ENCODE data around the gene INPP4A. TPM values are rescaled to one million over a fixed set of nuclear protein-coding genes. Genes with fewer than 3 reads are reported as not detected.

The INPP4A gene
- total RNA-seq, 2 donors from 2014 or later = 10.9 to 12.2 TPM

DNA sequence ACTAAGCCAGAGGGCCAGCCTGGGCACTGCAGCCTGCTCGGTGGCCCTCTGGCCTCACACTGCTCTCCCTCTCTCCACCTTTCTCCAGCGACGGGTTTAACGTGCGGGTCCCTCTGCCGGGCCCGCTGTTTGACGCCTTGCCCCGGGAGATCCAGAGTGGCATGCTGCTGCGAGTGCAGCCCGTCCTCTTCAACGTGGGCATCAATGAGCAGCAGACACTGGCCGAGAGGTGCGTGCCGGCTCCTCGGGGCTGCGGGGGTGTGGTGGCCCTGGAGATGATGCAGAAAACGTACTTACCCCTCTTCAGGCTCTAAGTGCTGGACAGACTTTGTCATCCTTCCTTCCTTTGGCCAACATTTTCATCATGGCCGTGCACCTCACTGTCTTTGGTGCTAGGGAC, 121.3 kb downstream of the INPP4A start:
- no peak for ATAC-seq
- no peaks in the 10 kb centered on the region for H3K27me3 ChIP-seq
- WGBS, 2 donors = 93 to 96% methylated on average over 11 to 19 of the region's 19 CpGs
- no peak overlapping the region for H3K4me3 ChIP-seq
- intact Hi-C loops (cut with DNase I) = no loop called here
- no peaks in the 10 kb centered on the region for H3K4me1 ChIP-seq
- no peak overlapping the region for H3K27ac ChIP-seq
- TF ChIP-seq POLR2A (IDR thresholded peaks at IDR 0.05) = no peak
- TF ChIP-seq, protein P1, sequence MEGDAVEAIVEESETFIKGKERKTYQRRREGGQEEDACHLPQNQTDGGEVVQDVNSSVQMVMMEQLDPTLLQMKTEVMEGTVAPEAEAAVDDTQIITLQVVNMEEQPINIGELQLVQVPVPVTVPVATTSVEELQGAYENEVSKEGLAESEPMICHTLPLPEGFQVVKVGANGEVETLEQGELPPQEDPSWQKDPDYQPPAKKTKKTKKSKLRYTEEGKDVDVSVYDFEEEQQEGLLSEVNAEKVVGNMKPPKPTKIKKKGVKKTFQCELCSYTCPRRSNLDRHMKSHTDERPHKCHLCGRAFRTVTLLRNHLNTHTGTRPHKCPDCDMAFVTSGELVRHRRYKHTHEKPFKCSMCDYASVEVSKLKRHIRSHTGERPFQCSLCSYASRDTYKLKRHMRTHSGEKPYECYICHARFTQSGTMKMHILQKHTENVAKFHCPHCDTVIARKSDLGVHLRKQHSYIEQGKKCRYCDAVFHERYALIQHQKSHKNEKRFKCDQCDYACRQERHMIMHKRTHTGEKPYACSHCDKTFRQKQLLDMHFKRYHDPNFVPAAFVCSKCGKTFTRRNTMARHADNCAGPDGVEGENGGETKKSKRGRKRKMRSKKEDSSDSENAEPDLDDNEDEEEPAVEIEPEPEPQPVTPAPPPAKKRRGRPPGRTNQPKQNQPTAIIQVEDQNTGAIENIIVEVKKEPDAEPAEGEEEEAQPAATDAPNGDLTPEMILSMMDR (IDR thresholded peaks at IDR 0.05) = no peak
- DNase-seq = no peak
- no peaks in the 10 kb centered on the region for H3K9me3 ChIP-seq
- no peaks in the 10 kb centered on the region for H3K36me3 ChIP-seq (replicated peaks in 1 of 2; ENCODE audit: insufficient read depth in 1 of 2, low read depth in 2 of 2)

DNA sequence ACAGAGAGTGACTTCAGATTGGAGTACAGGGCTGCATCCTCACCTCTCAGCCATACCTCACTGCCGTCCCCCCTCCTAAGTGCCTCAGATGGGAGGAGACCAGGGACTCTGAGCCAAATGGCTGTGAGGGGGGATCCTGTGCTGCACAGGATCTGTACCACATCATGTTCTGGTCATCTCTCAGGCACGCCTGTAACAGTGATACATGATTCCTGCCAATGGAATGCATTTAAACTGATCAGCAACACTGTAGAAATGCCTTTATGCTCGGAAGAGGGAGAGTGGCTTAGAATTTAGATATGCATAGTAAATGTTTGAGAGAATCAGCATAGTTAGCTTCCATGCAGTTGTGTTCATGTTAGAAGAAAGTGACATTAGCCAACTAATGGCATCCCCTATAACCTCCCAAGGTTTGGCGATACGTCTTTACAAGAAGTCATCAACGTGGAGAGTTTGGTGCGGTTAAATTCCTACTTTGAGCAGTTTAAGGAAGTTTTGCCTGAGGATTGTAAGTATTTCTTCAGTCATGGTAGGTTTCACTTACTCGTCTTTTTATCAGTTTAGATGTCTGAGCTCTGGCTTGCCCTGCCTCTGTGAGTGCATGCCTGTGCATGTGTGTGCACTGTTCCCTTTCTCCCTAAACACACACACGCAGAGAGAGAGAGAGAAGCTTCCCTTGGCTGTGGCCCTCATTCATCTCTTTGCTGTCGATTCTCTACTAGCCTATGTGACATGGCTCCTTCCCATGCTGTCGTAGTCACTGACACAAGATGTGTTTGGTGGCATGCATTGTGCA, 123.7 kb downstream of the INPP4A start:
- WGBS, 2 donors = 91 to 92% methylated on average over 11 of the region's 11 CpGs
- DNase-seq (no peak), ATAC-seq (no peak)
- H3K27ac ChIP-seq = no peak overlapping the region
- intact Hi-C loops (cut with DNase I) = no loop called here
- TF ChIP-seq POLR2A (IDR thresholded peaks at IDR 0.05) = no peak
- TF ChIP-seq, protein P1 (IDR thresholded peaks at IDR 0.05) = no peak
- no peaks in the 10 kb centered on the region for H3K36me3 ChIP-seq (replicated peaks in 1 of 2; ENCODE audit: insufficient read depth in 1 of 2, low read depth in 2 of 2)
- H3K4me1 ChIP-seq = no peaks in the 10 kb centered on the region
- H3K4me3 ChIP-seq = no peak overlapping the region
- no peaks in the 10 kb centered on the region for H3K27me3 ChIP-seq
- no peaks in the 10 kb centered on the region for H3K9me3 ChIP-seq

DNA sequence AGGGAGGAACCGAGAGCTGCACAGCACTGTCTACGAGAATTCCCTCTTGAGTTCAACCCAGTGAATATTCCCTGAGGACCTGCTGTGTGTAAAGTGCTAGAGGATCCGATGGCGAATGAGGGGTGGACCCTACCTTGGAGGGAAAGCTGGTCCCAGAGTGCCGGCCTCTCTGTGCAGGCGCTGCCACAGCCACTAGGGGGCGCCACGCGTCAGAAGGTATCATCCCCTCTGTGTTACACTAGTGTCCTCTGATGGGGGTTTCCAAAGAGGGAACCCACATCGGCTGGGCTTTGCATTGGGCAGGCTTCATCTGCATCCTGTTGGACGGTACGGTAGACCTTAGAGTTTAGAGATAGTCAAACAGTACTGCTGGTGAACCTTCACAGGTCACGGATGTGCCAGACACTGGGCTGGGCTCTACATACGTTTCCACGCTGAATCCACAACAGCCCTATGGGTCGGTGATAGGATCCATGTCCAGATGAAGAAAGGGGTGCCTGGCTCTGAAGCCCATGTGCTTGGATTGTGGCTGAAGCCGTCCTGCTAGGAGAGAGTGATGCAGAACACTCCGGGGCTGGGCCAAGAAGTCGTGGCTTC, 124.6 kb downstream of the INPP4A start:
- ATAC-seq (peak; percentile 33), DNase-seq (peak; percentile 30 to 61 (median 40))
- no peak for TF ChIP-seq POLR2A (IDR thresholded peaks at IDR 0.05)
- TF ChIP-seq, protein P1 (IDR thresholded peaks at IDR 0.05) = peak; percentile 48 to 86 (median 59)
- Histone ChIP-seq H3K27me3 (no peaks in the 10 kb centered on the region), H3K27ac (no peak overlapping the region), H3K9me3 (no peaks in the 10 kb centered on the region), H3K36me3 (replicated peaks in 1 of 2; ENCODE audit: insufficient read depth in 1 of 2, low read depth in 2 of 2) (no peaks in the 10 kb centered on the region), H3K4me1 (no peaks in the 10 kb centered on the region), H3K4me3 (no peak overlapping the region)
- 64 to 68% methylated on average over 14 to 19 of the region's 19 CpGs for WGBS, 2 donors
- intact Hi-C loops (cut with DNase I) = no loop called here

DNA sequence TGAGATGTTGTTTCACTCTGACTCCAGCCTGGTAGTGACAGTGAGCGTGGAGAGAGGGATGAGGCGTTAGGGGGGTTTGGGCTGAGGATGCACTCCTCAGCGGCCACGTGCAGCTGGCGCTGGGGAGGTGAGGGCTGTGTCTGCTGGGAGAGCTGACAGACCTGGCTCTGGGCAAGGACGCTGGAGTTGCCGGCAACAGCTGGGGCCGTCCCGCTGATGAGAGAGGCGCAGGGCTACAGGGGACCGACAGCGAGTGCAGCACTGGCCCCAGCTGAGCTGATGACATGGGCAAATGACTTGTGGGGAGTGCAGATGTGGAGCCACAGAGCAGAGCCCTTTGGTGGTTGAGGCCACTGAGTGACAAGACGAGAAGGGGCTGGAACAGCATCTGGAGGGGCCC, 125.3 kb downstream of the INPP4A start:
- H3K27ac ChIP-seq = no peak overlapping the region
- H3K4me3 ChIP-seq = no peak overlapping the region
- no peak for ATAC-seq
- H3K36me3 ChIP-seq (replicated peaks in 1 of 2; ENCODE audit: insufficient read depth in 1 of 2, low read depth in 2 of 2) = no peaks in the 10 kb centered on the region
- H3K9me3 ChIP-seq = no peaks in the 10 kb centered on the region
- H3K4me1 ChIP-seq = no peaks in the 10 kb centered on the region
- intact Hi-C loops (cut with DNase I) = no loop called here
- DNase-seq = no peak
- TF ChIP-seq, protein P1 (IDR thresholded peaks at IDR 0.05) = no peak
- no peak for TF ChIP-seq POLR2A (IDR thresholded peaks at IDR 0.05)
- H3K27me3 ChIP-seq = no peaks in the 10 kb centered on the region
- WGBS, 2 donors = 91 to 94% methylated on average over 13 of the region's 13 CpGs
